K562 (cell line): ENCODE data around the gene UBE2D2. TPM values are rescaled to one million over a fixed set of nuclear protein-coding genes. Genes with fewer than 3 reads are reported as not detected.

Source experiments
- ATAC-seq: fragments of 200-7000 bp; cut with Tn5 transposase; 3 replicates; pipeline ENCODE4 v1.9.1; 2020; ENCODE audit warnings: moderate library complexity
- BruUV-seq: library from RNA; stranded (reverse); fragments of 400-500 nt; replicated peaks from 2 replicates; lab custom pipeline; 2021; lab: Mats Ljungman, UMichigan
- CTCF ChIA-PET: fragments of 300-600 bp; formaldehyde crosslinking; extraction: SDS; loops from one replicate; lab custom pipeline; 2021; ENCODE audit warnings: low intra/inter-chr PET ratio; lab: Yijun Ruan, JAX
- POLR2A ChIA-PET: fragments of 300-600, 350-650 bp; sonication (Branson Sonifier 250); formaldehyde crosslinking; extraction: SDS; loops from one replicate; lab custom pipeline; 2021; ENCODE audit warnings: antibody characterized with exemption, inconsistent platforms; lab: Yijun Ruan, JAX
- DNase-seq, 4 experiments: peaks; one replicate each; pipeline versions ENCODE4 v3.0.0 to v3.0.0-alpha.2; 2011 to 2018; ENCODE audit warnings: low spot score in 3 of 4, mixed read lengths in 3 of 4; ENCODE audit errors: extremely low read depth in 1 of 4
- FAIRE-seq: peaks from 2 replicates; lab custom pipeline; 2011; peaks lifted over from hg19 to GRCh38; lab: Jason Lieb, UNC
- H2AFZ ChIP-seq: 2 replicates; pipeline ENCODE4 v1.6.0; 2011; ENCODE audit warnings: low read depth, low read length, control low read depth, inconsistent platforms
- H3K27ac ChIP-seq: fragments of 200-600 bp; 3 replicates; pipeline ENCODE4 v1.8.0; 2011; ENCODE audit warnings: low read depth, mild to moderate bottlenecking, control low read depth, inconsistent platforms, low read length, moderate library complexity, mixed read lengths; ENCODE audit errors: extremely low read depth
- H3K27me3 ChIP-seq, 2 experiments: fragments of 300-600 bp in 1 of 2; 2 replicates in 1 of 2; 3 replicates in 1 of 2; pipeline versions ENCODE4 v1.6.0 to v1.8.0; 2011; ENCODE audit warnings: inconsistent platforms in 2 of 2, low read length in 2 of 2, mild to moderate bottlenecking in 1 of 2, mixed read lengths in 1 of 2, moderate library complexity in 1 of 2; ENCODE audit not compliant: control insufficient read depth in 2 of 2, insufficient read depth in 2 of 2
- H3K36me3 ChIP-seq: fragments of 300-600 bp; 3 replicates; pipeline ENCODE4 v1.8.0; 2011; ENCODE audit warnings: mild to moderate bottlenecking, low read length, inconsistent platforms; ENCODE audit not compliant: control insufficient read depth, insufficient read depth
- H3K4me1 ChIP-seq, 2 experiments: fragments of 200-600 bp in 1 of 2; replicated peaks in 1 of 2; 2 replicates in 1 of 2; 3 replicates in 1 of 2; pipeline versions ENCODE4 v1.5.1 to v1.8.0; 2011; ENCODE audit warnings: inconsistent platforms in 2 of 2, low read length in 2 of 2, mild to moderate bottlenecking in 1 of 2, mixed read lengths in 1 of 2, moderate library complexity in 1 of 2; ENCODE audit not compliant: control insufficient read depth in 2 of 2, insufficient read depth in 2 of 2
- H3K4me2 ChIP-seq: 2 replicates; pipeline ENCODE4 v1.6.1; 2011; ENCODE audit warnings: low read length, control low read depth, inconsistent platforms, mixed read lengths; ENCODE audit not compliant: insufficient read depth
- H3K4me3 ChIP-seq: fragments of 200-600 bp; sonication (generic), shearing (Covaris generic); 2 replicates; pipeline ENCODE4 v1.5.1; 2016; ENCODE audit warnings: control low read depth, inconsistent platforms
- H3K79me2 ChIP-seq: fragments of 200-600 bp; 3 replicates; pipeline ENCODE4 v1.8.0; 2011; ENCODE audit warnings: low read length, inconsistent platforms; ENCODE audit not compliant: control insufficient read depth, insufficient read depth
- H3K9ac ChIP-seq, 2 experiments: 2 replicates each; pipeline versions ENCODE4 v1.6.0 to v1.6.1; 2011; ENCODE audit warnings: low read depth in 2 of 2, low read length in 2 of 2, control low read depth in 1 of 2, inconsistent platforms in 1 of 2, mild to moderate bottlenecking in 1 of 2, mixed read lengths in 1 of 2; ENCODE audit not compliant: insufficient read depth in 1 of 2
- H3K9me1 ChIP-seq: one replicate; pipeline ENCODE4 v1.6.0; 2011; ENCODE audit warnings: inconsistent platforms, mild to moderate bottlenecking, low read length, moderate library complexity; ENCODE audit not compliant: control insufficient read depth, insufficient read depth
- H3K9me3 ChIP-seq: replicated peaks from 2 replicates; pipeline ENCODE4 v1.5.1; 2011; ENCODE audit warnings: low read depth, low read length, inconsistent platforms; ENCODE audit not compliant: control insufficient read depth, insufficient read depth
- H4K20me1 ChIP-seq: replicated peaks from 2 replicates; pipeline ENCODE4 v1.6.1; 2011; ENCODE audit warnings: low read length, inconsistent platforms, mixed read lengths; ENCODE audit not compliant: control insufficient read depth, insufficient read depth
- HMBOX1 ChIP-seq: sonication (generic); IDR thresholded peaks from 2 replicates; pipeline ENCODE4 v1.6.1; 2016
- MEIS2 ChIP-seq: fragments of 450-650 bp; IDR thresholded peaks from 2 replicates; pipeline ENCODE4 v1.6.1; 2014; ENCODE audit warnings: mild to moderate bottlenecking; ENCODE audit not compliant: partially characterized antibody
- ZNF778 ChIP-seq: fragments of 450-650 bp; formaldehyde crosslinking; IDR thresholded peaks from 2 replicates; pipeline ENCODE4 v1.4.0; 2020; ENCODE audit warnings: mild to moderate bottlenecking, moderate library complexity
- WGBS: fragments of 100-300 bp; shearing (Covaris generic); methylation state at CpG from one replicate; pipeline ENCODE4 v1.1.6; 2016; ENCODE audit warnings: low coverage, mixed read lengths; ENCODE audit not compliant: insufficient coverage; ENCODE audit errors: missing lambda C conversion rate; 5-methylcytosine and 5-hydroxymethylcytosine counted together
- in situ Hi-C: fragments of 300-500 bp; cut with MboI; formaldehyde crosslinking; loops from 4 replicates; pipeline ENCODE4 v1.15.0; 2018; ENCODE audit warnings: inconsistent platforms, mixed read lengths
- intact Hi-C: fragments of 100-400 bp; cut with micrococcal nuclease; formaldehyde crosslinking; loops from 2 replicates; pipeline ENCODE4 v1.14.2; 2022
- polyA plus RNA-seq, 8 experiments: library from polyadenylated mRNA; depleted of rRNA in 4 of 8; stranded (reverse) in 5 of 8; unstranded in 3 of 8; fragments of >200 nt; fragmentation: Nextera tagmentation in 2 of 8; fragmentation: Illumina TruSeq in 1 of 8; extraction: Ambion mirVana in 2 of 8; extraction: Trizol in 1 of 8; gene quantifications; 2 replicates each; pipeline versions ENCODE4 v1.2.1 to v1.2.3, GENCODE V29; 2011 to 2014; ENCODE audit warnings: inconsistent platforms in 1 of 8, missing spikeins in 1 of 8
- total RNA-seq, 7 experiments: library from RNA; depleted of rRNA in 6 of 7; stranded (reverse); fragments of >200 nt in 6 of 7; fragmentation: Illumina TruSeq in 2 of 7; extraction: Trizol in 2 of 7; gene quantifications; 2 replicates each; pipeline versions ENCODE4 v1.2.1 to v1.2.3, GENCODE V29; 2011 to 2021; ENCODE audit warnings: low replicate concordance in 1 of 7
- TF ChIP-seq, protein P1 (sequence below), 2 experiments: IDR thresholded peaks in 1 of 2; conservative IDR thresholded peaks in 1 of 2; 2 replicates each; pipeline ENCODE4 v1.6.1; 2016; ENCODE audit warnings: low read depth in 2 of 2, mild to moderate bottlenecking in 1 of 2, missing compliant biosample characterization in 1 of 2, missing genetic modification characterization in 1 of 2, moderate library complexity in 1 of 2
- TF ChIP-seq, protein P2 (sequence below): fragments of 450-650 bp; IDR thresholded peaks from 2 replicates; pipeline ENCODE4 v1.6.1; 2016

The UBE2D2 gene
- total and polyA plus RNA-seq, 9 of the 15 experiments (the other 6 are each of a cell fraction or from before 2014, with no cell fraction given), result 53.6 to 198 (median 122) TPM

DNA sequence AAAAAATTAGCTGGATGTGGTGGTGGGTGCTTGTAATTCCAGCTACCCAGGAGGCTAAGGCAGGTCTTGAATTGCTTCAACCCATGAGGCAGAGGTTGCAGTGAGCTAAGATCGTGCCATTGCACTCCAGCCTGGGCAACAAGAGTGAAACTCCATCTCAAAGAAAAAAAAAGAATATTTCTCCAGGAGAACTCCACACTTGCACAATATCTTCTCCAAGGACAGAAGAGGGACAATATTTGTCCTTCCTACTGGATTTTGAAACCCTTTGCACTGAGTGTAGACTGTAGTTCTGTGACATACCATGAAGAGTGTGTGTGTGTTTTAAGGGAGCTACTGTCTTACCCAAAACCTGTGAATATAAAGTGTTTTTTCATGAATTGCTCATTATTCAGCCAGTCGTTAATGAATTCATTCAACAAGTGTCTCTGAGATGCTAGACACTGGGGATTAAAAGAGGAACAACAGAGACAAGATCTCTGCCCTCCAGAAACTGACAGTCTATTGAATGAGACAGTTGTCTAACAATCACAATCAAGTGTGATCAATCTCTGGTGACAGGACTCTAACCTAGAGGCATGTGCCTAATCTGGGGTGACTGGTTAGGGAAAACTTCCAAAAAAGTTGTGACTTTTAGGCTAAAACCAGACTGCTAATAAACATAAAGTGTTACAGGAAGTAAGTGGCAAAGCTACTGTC is 9.8 kb upstream of the UBE2D2 start:
- Histone ChIP-seq H3K9me3 (peaks cover 8% of the 10 kb centered on the region), H3K79me2 (no peaks in the 10 kb centered on the region), H3K27me3 (no peaks in the 10 kb centered on the region), H3K4me2 (no peak overlapping the region), H3K4me1 (peaks cover 0 to 3% of the 10 kb centered on the region in 2 experiments; a peak in 2 of 5 replicates), H4K20me1 (no peaks in the 10 kb centered on the region), H3K4me3 (no peak overlapping the region), H2AFZ (no peak overlapping the region), H3K9ac (no peak overlapping the region), H3K36me3 (no peaks in the 10 kb centered on the region), H3K27ac (no peak overlapping the region)
- intact Hi-C loops (no loop called here), in situ Hi-C loops (no loop called here)
- no TSS peak for BruUV-seq
- ChIA-PET CTCF (no interaction called here), POLR2A (interaction anchor here (0.9 kb wide), 1 partner anchor 10 kb away, joined by 3 read pairs; the partner anchor contains the start of gene UBE2D2)
- peak; percentile 40 for FAIRE-seq
- ATAC-seq, result peak; percentile 32; the same call in 1 of the 3 replicates
- peak; percentile 59; the same call in 1 of the 2 replicates for TF ChIP-seq HMBOX1
- peak; percentile 78 for TF ChIP-seq MEIS2
- TF ChIP-seq, protein P1, sequence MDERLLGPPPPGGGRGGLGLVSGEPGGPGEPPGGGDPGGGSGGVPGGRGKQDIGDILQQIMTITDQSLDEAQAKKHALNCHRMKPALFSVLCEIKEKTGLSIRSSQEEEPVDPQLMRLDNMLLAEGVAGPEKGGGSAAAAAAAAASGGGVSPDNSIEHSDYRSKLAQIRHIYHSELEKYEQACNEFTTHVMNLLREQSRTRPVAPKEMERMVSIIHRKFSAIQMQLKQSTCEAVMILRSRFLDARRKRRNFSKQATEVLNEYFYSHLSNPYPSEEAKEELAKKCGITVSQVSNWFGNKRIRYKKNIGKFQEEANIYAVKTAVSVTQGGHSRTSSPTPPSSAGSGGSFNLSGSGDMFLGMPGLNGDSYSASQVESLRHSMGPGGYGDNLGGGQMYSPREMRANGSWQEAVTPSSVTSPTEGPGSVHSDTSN (CRISPR knock-in tag; IDR thresholded peaks at IDR 0.05; ENCODE audit: low read depth), result no peak
- TF ChIP-seq, protein P1 (tag; conservative IDR thresholded peaks at IDR 0.05; ENCODE audit: low read depth), result peak; percentile 65
- TF ChIP-seq, protein P2, sequence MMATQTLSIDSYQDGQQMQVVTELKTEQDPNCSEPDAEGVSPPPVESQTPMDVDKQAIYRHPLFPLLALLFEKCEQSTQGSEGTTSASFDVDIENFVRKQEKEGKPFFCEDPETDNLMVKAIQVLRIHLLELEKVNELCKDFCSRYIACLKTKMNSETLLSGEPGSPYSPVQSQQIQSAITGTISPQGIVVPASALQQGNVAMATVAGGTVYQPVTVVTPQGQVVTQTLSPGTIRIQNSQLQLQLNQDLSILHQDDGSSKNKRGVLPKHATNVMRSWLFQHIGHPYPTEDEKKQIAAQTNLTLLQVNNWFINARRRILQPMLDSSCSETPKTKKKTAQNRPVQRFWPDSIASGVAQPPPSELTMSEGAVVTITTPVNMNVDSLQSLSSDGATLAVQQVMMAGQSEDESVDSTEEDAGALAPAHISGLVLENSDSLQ, result peak; percentile 49
- no peak for TF ChIP-seq ZNF778 (CRISPR knock-in tag)
- TF ChIP-seq, all 486 proteins: peak for 4
- 7% methylated on average over 2 of the region's 2 CpGs for WGBS
- DNase-seq, result no peak
- no peaks in the 10 kb centered on the region for H3K9me1 ChIP-seq
